ENCODE data around the gene CTTN.

The CTTN gene

GRCh38 chr11:70429428-70429705, 31.0 kb downstream of the CTTN start:
- no peak overlapping the region for H3K9ac ChIP-seq (ENCODE audit: low read length)
- H4K20me1 ChIP-seq (ENCODE audit: insufficient read depth, low read length): no peaks in the 10 kb centered on the region
- no peak overlapping the region for H3K4me2 ChIP-seq (ENCODE audit: low read length)
- H3K79me2 ChIP-seq (ENCODE audit: insufficient read depth, low read length): no peaks in the 10 kb centered on the region
- H3K27me3 ChIP-seq (ENCODE audit: insufficient read depth, low read length): no peaks in the 10 kb centered on the region
- H3K27ac ChIP-seq (ENCODE audit: low read depth, low read length, poor library complexity, severe bottlenecking): no peak overlapping the region
- no peak overlapping the region for H2AFZ ChIP-seq (ENCODE audit: low read length)
- TF ChIP-seq, protein P1, sequence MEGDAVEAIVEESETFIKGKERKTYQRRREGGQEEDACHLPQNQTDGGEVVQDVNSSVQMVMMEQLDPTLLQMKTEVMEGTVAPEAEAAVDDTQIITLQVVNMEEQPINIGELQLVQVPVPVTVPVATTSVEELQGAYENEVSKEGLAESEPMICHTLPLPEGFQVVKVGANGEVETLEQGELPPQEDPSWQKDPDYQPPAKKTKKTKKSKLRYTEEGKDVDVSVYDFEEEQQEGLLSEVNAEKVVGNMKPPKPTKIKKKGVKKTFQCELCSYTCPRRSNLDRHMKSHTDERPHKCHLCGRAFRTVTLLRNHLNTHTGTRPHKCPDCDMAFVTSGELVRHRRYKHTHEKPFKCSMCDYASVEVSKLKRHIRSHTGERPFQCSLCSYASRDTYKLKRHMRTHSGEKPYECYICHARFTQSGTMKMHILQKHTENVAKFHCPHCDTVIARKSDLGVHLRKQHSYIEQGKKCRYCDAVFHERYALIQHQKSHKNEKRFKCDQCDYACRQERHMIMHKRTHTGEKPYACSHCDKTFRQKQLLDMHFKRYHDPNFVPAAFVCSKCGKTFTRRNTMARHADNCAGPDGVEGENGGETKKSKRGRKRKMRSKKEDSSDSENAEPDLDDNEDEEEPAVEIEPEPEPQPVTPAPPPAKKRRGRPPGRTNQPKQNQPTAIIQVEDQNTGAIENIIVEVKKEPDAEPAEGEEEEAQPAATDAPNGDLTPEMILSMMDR (IDR thresholded peaks at IDR 0.05; ENCODE audit: low read length): no peak
- no peak for TF ChIP-seq EZH2 (IDR thresholded peaks at IDR 0.05; ENCODE audit: borderline replicate concordance, low read length)
- H3K36me3 ChIP-seq (ENCODE audit: insufficient read depth, low read length): no peaks in the 10 kb centered on the region
- H3K9me3 ChIP-seq (ENCODE audit: low read length): no peaks in the 10 kb centered on the region
- no peaks in the 10 kb centered on the region for H3K4me1 ChIP-seq (ENCODE audit: insufficient read depth, low read length, severe bottlenecking)
- H3F3A ChIP-seq (ENCODE audit: insufficient read depth, low read length): no peaks in the 10 kb centered on the region
- H3K4me3 ChIP-seq (ENCODE audit: low read depth, low read length, poor library complexity, severe bottlenecking): no peak overlapping the region
- no peaks in the 10 kb centered on the region for H3K9me2 ChIP-seq (ENCODE audit: low read depth, low read length)

DNA sequence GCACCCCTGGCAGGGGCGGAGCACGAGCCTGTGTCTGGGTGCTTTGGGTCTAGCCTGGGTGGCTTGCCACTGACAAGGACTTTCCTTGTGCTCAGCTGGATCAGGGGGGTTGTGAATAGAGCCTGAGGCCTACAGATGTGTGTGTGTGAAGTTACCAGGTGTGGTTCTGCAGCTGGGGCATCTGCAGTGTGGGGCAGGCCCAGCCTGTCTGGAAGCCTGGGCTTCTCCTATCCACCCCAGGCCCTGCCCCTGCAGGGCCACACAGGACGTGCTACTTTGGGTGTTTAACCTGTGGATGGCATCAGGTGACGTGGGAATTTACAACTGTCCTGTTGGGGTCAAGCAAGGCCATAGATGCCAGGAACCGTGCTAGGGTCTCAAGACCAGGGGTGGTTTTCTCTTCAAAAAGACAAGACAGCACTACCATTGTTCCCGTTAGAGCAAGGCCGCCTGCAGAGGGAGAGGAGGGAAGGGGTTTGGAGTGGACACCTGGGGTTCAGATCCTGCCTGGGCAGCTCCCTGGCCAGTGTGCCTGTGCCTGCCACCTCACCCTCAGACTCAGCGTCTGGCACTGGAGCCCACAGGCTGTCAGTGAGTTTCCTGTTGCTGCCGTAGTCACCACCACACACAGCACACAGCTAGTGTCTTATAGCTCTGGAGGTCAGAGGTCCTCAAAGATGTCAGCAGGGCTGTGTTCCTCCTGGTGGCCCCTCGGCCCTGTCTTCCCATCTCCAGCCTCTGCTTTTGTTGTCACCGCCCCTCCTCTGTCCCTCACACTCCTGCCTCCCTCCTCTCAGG, 31.6 kb downstream of the CTTN start:
- no peaks in the 10 kb centered on the region for H3K36me3 ChIP-seq (ENCODE audit: insufficient read depth, low read length)
- TF ChIP-seq, protein P1 (IDR thresholded peaks at IDR 0.05; ENCODE audit: low read length): no peak
- TF ChIP-seq EZH2 (IDR thresholded peaks at IDR 0.05; ENCODE audit: borderline replicate concordance, low read length): no peak
- no peak overlapping the region for H3K27ac ChIP-seq (ENCODE audit: low read depth, low read length, poor library complexity, severe bottlenecking)
- H3K79me2 ChIP-seq (ENCODE audit: insufficient read depth, low read length): no peaks in the 10 kb centered on the region
- no peak overlapping the region for H3K4me3 ChIP-seq (ENCODE audit: low read depth, low read length, poor library complexity, severe bottlenecking)
- H3F3A ChIP-seq (ENCODE audit: insufficient read depth, low read length): no peaks in the 10 kb centered on the region
- no peaks in the 10 kb centered on the region for H4K20me1 ChIP-seq (ENCODE audit: insufficient read depth, low read length)
- no peaks in the 10 kb centered on the region for H3K9me3 ChIP-seq (ENCODE audit: low read length)
- no peaks in the 10 kb centered on the region for H3K27me3 ChIP-seq (ENCODE audit: insufficient read depth, low read length)
- no peak overlapping the region for H2AFZ ChIP-seq (ENCODE audit: low read length)
- H3K4me2 ChIP-seq (ENCODE audit: low read length): no peak overlapping the region
- no peaks in the 10 kb centered on the region for H3K4me1 ChIP-seq (ENCODE audit: insufficient read depth, low read length, severe bottlenecking)
- no peak overlapping the region for H3K9ac ChIP-seq (ENCODE audit: low read length)
- H3K9me2 ChIP-seq (ENCODE audit: low read depth, low read length): no peaks in the 10 kb centered on the region

DNA sequence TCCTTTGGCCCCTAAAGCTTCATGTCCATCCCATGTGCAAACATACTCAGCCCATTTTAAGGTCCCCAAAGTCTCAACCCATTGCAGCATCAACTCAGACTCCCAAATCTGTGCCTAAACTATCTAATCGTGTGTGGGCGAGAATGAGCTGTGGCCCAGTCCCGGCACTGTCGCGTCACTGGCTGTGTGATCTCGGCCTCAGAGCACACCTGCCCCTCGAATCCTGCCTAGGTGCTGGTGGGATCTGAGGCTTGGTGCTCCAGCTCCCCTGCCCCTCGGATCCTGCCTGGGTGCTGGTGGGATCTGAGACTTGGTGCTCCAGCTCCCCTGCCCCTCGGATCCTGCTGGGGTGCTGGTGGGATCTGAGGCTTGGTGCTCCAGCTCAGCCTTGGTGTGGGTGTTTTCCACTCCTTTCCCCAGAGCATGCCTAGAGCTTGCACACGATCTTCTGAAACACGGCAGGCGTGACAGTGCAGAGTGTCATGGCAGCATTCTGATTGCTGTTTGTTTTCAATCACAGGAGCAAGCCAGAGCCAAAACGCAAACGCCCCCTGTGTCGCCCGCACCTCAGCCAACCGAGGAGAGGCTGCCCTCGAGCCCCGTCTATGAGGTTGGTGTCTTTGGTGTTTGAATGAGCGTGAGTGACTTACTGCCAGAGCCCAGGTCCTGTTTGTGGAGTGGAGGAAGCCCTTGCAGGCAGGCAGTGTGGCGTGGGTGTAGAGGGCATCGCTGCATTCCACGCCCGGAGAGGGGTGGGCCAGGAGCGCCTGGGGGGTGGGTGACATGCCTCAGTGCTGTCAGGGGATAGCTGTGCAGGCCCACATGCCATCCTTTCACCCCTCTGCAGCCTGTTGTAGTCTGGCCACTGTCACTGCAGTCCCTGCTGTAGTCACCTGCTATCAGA, 32.6 kb downstream of the CTTN start:
- no peak for TF ChIP-seq EZH2 (IDR thresholded peaks at IDR 0.05; ENCODE audit: borderline replicate concordance, low read length)
- H3K27me3 ChIP-seq (ENCODE audit: insufficient read depth, low read length): no peaks in the 10 kb centered on the region; the same call in 1 of the 2 replicates
- no peak overlapping the region for H3K4me2 ChIP-seq (ENCODE audit: low read length)
- H3K9me3 ChIP-seq (ENCODE audit: low read length): no peaks in the 10 kb centered on the region
- no peaks in the 10 kb centered on the region for H3K4me1 ChIP-seq (ENCODE audit: insufficient read depth, low read length, severe bottlenecking)
- no peaks in the 10 kb centered on the region for H3K36me3 ChIP-seq (ENCODE audit: insufficient read depth, low read length)
- no peaks in the 10 kb centered on the region for H3K79me2 ChIP-seq (ENCODE audit: insufficient read depth, low read length)
- no peak overlapping the region for H3K9ac ChIP-seq (ENCODE audit: low read length)
- H3K4me3 ChIP-seq (ENCODE audit: low read depth, low read length, poor library complexity, severe bottlenecking): no peak overlapping the region
- H4K20me1 ChIP-seq (ENCODE audit: insufficient read depth, low read length): no peaks in the 10 kb centered on the region
- no peak overlapping the region for H3K27ac ChIP-seq (ENCODE audit: low read depth, low read length, poor library complexity, severe bottlenecking)
- H2AFZ ChIP-seq (ENCODE audit: low read length): no peak overlapping the region
- no peaks in the 10 kb centered on the region for H3K9me2 ChIP-seq (ENCODE audit: low read depth, low read length)
- no peaks in the 10 kb centered on the region for H3F3A ChIP-seq (ENCODE audit: insufficient read depth, low read length)

Data from OCI-LY1 (cell line).